A549 treated with DMSO at 1 μM for 4 hours (cell line): ENCODE measurements around the gene C4B. TPM values are rescaled to one million over a fixed set of nuclear protein-coding genes. Genes with fewer than 3 reads are reported as not detected.

Experiments
- total RNA-seq: library from RNA; stranded (reverse); fragments of 200-300 nt; extraction: Qiagen RNA extraction; gene quantifications from 5 replicates; pipeline ENCODE4 v1.2.3, GENCODE V29; 2022; ENCODE audit warnings: low read depth

Gene C4B
- total RNA-seq = 0.72 to 1.2 TPM (median 0.84 TPM) in 5 replicates

DNA sequence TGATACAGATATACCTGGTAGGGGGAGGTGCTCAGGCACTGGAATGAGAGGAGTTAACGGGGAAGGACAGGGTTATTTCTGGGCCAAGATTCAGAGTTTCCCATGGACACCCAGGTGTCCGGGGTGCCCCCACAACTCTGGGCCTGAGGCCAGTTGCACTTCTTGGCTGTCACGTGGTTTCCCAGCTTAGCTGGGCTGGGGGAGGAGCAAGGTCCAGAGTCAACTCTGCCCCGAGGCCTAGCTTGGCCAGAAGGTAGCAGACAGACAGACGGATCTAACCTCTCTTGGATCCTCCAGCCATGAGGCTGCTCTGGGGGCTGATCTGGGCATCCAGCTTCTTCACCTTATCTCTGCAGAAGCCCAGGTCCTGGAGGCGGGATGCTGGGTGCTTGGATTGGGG, at the start of gene C4B:
C4B (plus strand) TSS at position 249 of the 400 bp plus-strand sequence; CDS start at position 300, 51 bp downstream.

DNA sequence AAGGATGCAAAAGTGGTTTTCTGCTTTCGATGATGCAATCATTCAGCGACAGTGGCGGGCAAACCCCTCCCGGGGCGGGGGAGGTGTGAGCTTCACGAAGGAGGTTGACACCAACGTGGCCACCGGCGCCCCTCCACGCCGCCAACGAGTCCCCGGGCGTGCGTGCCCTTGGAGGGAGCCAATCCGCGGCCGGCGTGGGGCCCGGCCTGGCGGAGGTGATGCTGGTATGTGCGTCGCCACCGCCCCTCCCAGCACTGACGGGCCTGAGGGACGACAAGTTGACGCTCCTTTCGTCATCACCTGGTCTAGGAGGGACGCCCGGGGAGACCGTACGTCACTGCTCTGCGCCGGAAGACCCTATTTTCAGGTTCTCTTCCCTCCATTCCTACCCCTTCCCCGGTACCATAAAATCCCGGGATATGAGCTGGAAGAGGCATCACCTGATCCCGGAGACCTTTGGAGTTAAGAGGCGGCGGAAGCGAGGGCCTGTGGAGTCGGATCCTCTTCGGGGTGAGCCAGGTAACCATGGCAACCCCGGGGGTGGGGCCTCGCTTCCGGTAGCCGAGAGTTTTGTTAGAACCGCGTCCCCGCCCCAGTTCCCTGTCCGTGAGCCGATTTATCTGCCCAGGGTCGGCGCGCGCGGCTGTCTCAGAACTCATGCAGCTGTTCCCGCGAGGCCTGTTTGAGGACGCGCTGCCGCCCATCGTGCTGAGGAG, 42.4 kb upstream of the C4B start, which contains the start of gene DXO:
DXO (minus strand) TSS at position 146 of the 716 bp plus-strand sequence. CDS start 463 bp downstream, outside the sequence.

DNA sequence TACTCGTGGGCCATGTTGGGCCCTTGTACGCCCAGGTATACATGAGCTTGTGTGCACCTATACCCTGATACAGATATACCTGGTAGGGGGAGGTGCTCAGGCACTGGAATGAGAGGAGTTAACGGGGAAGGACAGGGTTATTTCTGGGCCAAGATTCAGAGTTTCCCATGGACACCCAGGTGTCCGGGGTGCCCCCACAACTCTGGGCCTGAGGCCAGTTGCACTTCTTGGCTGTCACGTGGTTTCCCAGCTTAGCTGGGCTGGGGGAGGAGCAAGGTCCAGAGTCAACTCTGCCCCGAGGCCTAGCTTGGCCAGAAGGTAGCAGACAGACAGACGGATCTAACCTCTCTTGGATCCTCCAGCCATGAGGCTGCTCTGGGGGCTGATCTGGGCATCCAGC, 32.9 kb upstream of the C4B start, which contains the start of gene C4A:
C4A (plus strand) TSS at position 314 of the 400 bp plus-strand sequence; CDS start at position 365, 51 bp downstream.

DNA sequence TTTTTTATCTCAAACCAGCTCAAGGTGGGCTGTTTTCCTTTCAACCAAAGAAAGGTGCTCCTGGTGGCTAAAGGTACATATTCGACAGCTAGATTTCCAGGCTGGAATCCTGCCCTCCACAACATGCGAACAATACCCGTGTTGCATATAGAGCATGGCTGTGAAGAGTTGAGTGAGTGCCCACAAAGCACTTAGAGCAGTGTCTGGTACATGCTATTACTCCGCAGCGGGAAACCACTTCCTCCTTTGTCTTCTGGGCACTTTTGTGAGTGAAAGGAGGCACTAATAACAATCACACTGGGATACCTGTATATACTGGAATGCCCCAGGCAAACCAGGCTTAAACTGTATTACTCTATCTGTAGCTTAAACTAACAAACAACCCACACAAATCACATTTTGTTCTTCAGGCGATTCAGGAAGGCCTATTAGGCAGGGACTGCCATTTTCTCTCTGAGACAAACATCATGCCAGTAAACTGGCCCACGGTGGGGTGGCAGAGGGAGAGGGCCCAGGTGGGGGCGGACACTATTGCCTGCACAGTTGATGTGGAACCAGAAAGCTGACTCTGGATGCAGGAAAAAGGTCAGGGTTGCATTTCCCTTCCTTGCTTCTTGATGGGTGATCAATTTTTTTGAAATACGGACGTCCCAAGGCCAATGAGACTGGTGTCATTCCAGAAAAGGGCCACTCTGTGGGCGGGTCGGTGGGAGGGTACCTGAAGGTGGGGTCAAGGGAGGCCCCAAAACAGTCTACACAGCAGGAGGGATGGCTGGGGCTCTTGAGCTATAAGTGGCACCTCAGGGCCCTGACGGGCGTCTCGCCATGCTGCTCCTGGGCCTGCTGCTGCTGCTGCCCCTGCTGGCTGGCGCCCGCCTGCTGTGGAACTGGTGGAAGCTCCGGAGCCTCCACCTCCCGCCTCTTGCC, 23.3 kb downstream of the C4B start, which contains the start of gene CYP21A2:
CYP21A2 (plus strand) TSS at position 818 of the 927 bp plus-strand sequence; CDS start at position 826, 8 bp downstream.

Other genes starting within 250 kb of the C4B start
- 1.4 to 2.0 TPM (median 1.8 TPM) in 5 replicates for gene VWA7, start 237.5 kb upstream of the C4B start, total RNA-seq
- gene VARS1, start 219.0 kb upstream of the C4B start, total RNA-seq = 52.7 to 64.9 TPM (median 59.0 TPM) in 5 replicates
- gene LSM2, start 207.8 kb upstream of the C4B start, total RNA-seq = 49.8 to 66.9 TPM (median 61.6 TPM) in 5 replicates
- gene HSPA1L, start 199.5 kb upstream of the C4B start, total RNA-seq = 1.00 to 2.0 TPM (median 1.9 TPM) in 5 replicates
- 134 to 436 TPM (median 349 TPM) in 5 replicates for gene HSPA1A, start 199.3 kb upstream of the C4B start, total RNA-seq
- gene HSPA1B, start 187.1 kb upstream of the C4B start, total RNA-seq = 109 to 336 TPM (median 263 TPM) in 5 replicates
- 26.4 to 37.6 TPM (median 30.1 TPM) in 5 replicates for gene NEU1, start 152.0 kb upstream of the C4B start, total RNA-seq
- 0.05 to 0.36 TPM (median 0.15 TPM) in 3 of 5 replicates, not detected in the others for gene SLC44A4, start 135.8 kb upstream of the C4B start, total RNA-seq
- 21.2 to 34.6 TPM (median 30.7 TPM) in 5 replicates for gene EHMT2, start 117.1 kb upstream of the C4B start, total RNA-seq
- 3.5 to 5.5 TPM (median 4.8 TPM) in 5 replicates for gene ZBTB12, start 112.7 kb upstream of the C4B start, total RNA-seq
- gene C2, start 87.1 kb upstream of the C4B start, total RNA-seq = 0.31 to 0.48 TPM (median 0.36 TPM) in 5 replicates
- gene CFB, start 68.7 kb upstream of the C4B start, total RNA-seq = 1.7 to 3.4 TPM (median 2.1 TPM) in 5 replicates
- gene NELFE, start 55.8 kb upstream of the C4B start, total RNA-seq = 74.0 to 87.1 TPM (median 79.5 TPM) in 5 replicates
- gene SKIC2, start 55.6 kb upstream of the C4B start, total RNA-seq = 22.6 to 27.8 TPM (median 24.2 TPM) in 5 replicates
- 11.1 to 12.8 TPM (median 12.1 TPM) in 5 replicates for gene DXO, start 42.7 kb upstream of the C4B start, total RNA-seq
- gene C4A, start 32.7 kb upstream of the C4B start, total RNA-seq = 1.00 to 1.6 TPM (median 1.2 TPM) in 5 replicates
- gene CYP21A2, start 23.6 kb downstream of the C4B start, total RNA-seq = 0.06 TPM in 1 of 5 replicates, not detected in the others
- 0.38 to 1.0 TPM (median 0.69 TPM) in 5 replicates for gene TNXB, start 94.5 kb downstream of the C4B start, total RNA-seq
- 28.7 to 38.6 TPM (median 35.4 TPM) in 5 replicates for gene ATF6B, start 113.5 kb downstream of the C4B start, total RNA-seq
- 7.2 to 9.2 TPM (median 8.4 TPM) in 5 replicates for gene FKBPL, start 115.5 kb downstream of the C4B start, total RNA-seq
- 0.58 to 0.95 TPM (median 0.74 TPM) in 5 replicates for gene PRRT1, start 137.1 kb downstream of the C4B start, total RNA-seq
- 8.4 to 10.4 TPM (median 8.8 TPM) in 5 replicates for gene PPT2, start 139.3 kb downstream of the C4B start, total RNA-seq
- 0.73 to 2.2 TPM (median 1.5 TPM) in 5 replicates for gene EGFL8, start 149.8 kb downstream of the C4B start, total RNA-seq
- 33.2 to 42.8 TPM (median 39.6 TPM) in 5 replicates for gene AGPAT1, start 161.3 kb downstream of the C4B start, total RNA-seq
- 36.2 to 45.9 TPM (median 44.5 TPM) in 5 replicates for gene RNF5, start 163.6 kb downstream of the C4B start, total RNA-seq
- 1.4 to 2.3 TPM (median 2.1 TPM) in 5 replicates for gene AGER, start 169.5 kb downstream of the C4B start, total RNA-seq
- gene PBX2, start 175.4 kb downstream of the C4B start, total RNA-seq = 17.0 to 21.1 TPM (median 18.5 TPM) in 5 replicates
- 0.24 to 0.55 TPM (median 0.34 TPM) in 5 replicates for gene GPSM3, start 177.8 kb downstream of the C4B start, total RNA-seq
- gene NOTCH4, start 209.3 kb downstream of the C4B start, total RNA-seq = 0.47 to 0.78 TPM (median 0.69 TPM) in 5 replicates